Dermis microvascular lymphatic vessel endothelial cell (primary cell): ENCODE measurements around the gene SLC43A2. TPM values are rescaled to one million over a fixed set of nuclear protein-coding genes. Genes with fewer than 3 reads are reported as not detected.
"Not testable (repeated sequence)": the region's sequence is repeated elsewhere in the genome, so short reads cannot be mapped to it uniquely, and the experiment has no call there.

ENCODE experiments used
- DNase-seq, 2 donors: peaks; one replicate each; pipeline versions ENCODE4 v3.0.0 to v3.0.0-alpha.2; 2010; ENCODE audit warnings: low read depth in 2 of 2
- total RNA-seq: library from RNA; depleted of rRNA; stranded (reverse); fragments of >200 nt; gene quantifications from 2 replicates; pipeline ENCODE4 v1.2.1, GENCODE V29; 2014

Gene SLC43A2
- total RNA-seq: 19.4 and 36.0 TPM in 2 replicates

GRCh38 chr17:1627982-1628855 lies at the start of gene SLC43A2:
Gene SLC43A2, minus strand, starts transcription at chr17:1628834. Its CDS starts 960 bp downstream, at chr17:1627874.
- peak in 1 of 2 donors; percentile 90 for DNase-seq

DNA sequence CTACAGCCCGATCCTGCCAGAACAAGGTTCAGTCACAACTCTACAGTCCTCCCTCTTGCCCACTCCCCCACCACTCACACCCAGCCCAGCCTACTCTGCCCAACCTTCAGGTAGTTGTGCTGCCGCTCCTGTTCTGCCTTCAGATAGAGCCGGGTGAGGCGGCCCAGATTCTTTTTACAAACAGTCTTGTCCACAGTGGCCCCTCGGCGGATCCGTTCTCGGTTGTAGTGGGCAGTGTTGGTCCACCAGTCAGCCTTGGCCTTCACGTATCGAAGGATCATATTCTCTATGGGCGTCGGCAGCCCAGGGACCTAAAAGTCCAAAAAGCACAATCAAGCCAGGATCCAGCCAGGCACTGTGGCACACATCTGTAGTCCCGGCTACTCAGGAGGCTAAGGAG lies 47.8 kb upstream of the SLC43A2 start:
- no peak for DNase-seq

DNA sequence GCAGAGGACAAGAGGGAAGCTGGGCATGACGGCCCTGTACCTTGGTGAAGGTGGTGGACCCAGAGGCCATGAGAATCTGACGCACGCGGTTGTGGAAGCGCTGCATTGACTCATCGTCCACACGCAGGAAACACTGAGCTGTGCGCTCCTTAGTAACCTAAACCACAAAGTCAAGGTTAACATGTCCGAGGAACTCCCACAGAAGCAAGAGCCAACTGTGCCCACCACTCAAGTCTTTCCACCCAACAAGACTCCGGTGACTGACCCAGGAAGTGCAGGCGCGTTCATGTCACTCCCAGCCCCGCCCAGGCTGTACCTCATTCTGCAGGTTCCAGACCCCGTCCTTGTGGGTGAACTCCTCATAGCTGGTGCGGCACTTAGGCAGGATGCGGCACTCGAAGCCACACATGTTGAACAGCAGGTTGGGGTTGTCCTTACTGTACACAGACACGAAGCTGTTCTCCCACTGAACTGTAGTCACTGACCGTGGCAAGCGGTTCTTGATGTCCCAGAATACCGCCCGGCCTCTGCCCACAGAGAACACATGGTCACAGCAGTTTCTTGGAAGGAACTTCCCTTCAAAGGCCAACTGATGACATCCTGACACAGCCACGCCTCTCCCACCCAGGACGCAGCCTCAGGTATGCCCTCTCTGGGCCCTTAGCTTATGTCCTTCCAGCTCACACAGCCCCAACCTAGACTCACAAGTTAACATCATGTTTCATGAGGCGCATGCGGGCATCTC lies 44.6 kb upstream of the SLC43A2 start:
- no peak for DNase-seq

DNA sequence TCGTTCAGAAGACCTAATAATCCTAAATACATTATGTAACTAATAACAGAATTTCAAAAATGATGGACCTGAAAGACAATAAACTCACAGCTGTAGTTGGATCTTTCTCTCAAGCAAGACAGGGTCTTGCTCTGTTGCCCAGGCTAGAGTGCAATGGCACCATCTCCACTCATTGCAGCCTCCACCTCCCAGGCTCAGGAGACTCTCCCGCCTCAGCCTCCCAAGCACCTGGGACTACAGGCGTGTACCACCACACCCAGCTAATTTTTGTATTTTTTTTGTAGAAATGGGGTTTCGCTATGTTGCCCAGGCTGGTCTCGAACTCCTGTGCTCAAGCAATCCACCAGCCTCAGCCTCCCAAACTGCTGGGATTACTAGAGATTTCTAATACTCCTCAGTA lies 35.3 kb upstream of the SLC43A2 start:
- not testable (repeated sequence) for DNase-seq

- DNase-seq: no peak
Observed at GRCh38 chr17:1661045-1661444, 32.4 kb upstream of the SLC43A2 start.

DNA sequence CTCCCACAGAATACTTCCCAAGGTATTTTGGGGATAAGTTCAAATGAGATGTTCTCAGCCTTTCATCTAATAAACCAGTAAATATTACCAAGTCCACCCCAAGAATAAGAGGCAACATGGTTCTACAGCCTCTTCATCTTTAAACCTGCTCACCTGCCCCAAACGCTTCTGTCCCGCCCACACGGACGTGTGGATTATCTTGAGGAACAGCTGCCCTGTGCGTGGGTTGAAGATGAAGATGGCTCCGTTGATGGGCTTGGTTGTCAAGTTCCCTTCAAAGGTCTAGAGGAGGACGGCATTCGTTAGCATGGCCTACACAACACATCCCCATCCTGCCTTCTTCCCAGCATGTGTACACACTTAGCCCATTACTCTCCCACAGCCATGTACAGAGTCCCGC lies 29.5 kb upstream of the SLC43A2 start:
- no peak for DNase-seq

GRCh38 chr17:1653735-1654134 lies 25.1 kb upstream of the SLC43A2 start:
- DNase-seq: no peak

- DNase-seq: not testable (repeated sequence)
Observed at GRCh38 chr17:1652794-1653193, 24.2 kb upstream of the SLC43A2 start.

DNA sequence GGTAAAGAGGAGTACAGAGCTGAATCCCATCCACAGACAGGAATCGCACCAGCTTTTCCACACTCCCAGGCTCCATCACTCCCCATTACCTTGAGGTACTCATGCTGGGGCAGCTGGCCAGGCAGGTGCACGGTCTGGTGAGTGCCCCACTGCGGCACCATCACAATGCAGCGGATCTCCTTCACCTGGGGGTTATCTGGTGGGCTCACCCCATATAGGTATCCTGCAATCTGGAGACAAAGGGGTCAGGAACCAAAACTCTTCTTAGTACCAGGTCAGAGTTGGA lies 22.9 kb upstream of the SLC43A2 start:
- no peak for DNase-seq

DNA sequence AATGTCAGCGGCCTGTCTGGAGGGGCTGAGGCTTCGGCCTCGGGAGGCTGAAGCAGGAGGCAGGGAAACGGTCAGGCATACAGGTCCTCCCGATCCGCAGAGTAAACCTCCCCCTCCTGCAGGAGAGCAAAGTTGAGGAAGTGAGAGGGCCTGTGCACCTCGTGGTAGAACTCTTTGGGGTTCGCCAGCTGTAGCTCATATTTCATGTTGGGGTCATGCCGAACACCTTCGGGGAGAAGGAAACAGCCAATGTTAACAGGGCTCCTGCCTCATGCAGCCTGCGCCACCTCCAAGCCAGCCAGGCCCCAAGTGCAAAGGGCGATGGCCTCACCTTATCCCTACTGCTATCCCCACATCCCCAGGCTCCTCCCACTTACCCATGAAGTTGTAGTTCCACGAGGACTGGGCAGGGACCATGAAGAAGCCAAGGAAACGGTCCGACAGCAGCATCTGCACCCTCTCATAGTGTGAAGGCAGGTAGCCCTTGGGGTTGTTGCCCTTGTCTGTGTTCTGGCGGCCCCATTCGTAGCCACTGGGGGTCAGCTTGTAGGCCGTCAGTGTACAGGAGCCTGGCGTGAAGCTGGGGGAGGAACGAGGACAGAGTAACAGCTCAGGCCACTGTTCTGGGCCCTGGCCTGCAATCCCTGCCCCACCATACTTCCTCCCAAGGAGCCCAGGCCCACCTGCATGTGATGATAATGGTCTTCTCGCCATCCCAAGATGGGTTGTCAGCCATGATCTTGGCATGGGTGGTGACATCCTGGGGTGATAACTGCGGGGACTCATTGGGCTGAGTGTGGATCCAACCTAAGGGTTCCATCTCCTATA lies 22.3 kb upstream of the SLC43A2 start:
- no peak for DNase-seq

DNA sequence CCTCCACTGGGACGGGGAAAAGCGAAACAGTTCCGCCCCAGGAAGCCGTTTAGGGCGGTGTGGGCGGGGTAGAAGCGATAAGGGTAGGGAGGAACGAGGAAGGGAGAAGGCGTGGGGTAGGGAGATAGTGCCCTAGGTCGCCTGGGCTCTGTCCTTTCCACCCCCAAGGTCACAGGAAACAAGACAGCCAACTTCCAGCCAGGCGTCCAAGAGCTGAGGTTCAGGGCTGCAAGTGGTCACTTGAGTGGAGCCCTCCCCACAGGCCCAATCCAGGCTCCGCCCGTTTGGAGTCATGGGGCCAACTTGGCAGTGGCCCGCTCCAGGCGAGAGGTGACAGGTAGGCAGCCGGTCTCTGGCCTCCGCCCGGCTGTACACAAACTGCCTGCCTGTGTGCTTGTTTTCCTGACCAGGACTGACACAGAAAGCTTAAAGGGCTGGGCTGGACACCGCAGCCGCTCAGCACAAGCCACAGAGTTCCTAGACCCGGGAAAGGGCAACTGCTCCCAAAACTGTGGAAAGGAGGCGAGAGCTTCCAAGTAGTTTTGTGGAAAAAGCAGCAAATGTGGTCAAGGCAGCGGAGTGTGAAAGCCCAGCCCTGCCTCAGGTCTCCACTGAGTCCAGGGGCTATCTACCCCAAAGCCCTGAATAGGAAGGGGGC lies 21.3 kb upstream of the SLC43A2 start, which contains the start of gene RILP:
TSS of gene RILP (minus strand) at position 23 of the 658 bp plus-strand sequence. CDS start 62 bp downstream, outside the sequence.
- peak; percentile 73 to 76 for DNase-seq

- DNase-seq: peak; percentile 94 to 96
Observed at GRCh38 chr17:1648963-1649843, 20.6 kb upstream of the SLC43A2 start.

- DNase-seq: peak in 1 of 2 donors; percentile 30
Observed at GRCh38 chr17:1648173-1648962, 19.7 kb upstream of the SLC43A2 start.

GRCh38 chr17:1647802-1648171 lies 19.2 kb upstream of the SLC43A2 start:
- DNase-seq: no peak

GRCh38 chr17:1646199-1646875 lies 17.7 kb upstream of the SLC43A2 start:
- DNase-seq: no peak

DNA sequence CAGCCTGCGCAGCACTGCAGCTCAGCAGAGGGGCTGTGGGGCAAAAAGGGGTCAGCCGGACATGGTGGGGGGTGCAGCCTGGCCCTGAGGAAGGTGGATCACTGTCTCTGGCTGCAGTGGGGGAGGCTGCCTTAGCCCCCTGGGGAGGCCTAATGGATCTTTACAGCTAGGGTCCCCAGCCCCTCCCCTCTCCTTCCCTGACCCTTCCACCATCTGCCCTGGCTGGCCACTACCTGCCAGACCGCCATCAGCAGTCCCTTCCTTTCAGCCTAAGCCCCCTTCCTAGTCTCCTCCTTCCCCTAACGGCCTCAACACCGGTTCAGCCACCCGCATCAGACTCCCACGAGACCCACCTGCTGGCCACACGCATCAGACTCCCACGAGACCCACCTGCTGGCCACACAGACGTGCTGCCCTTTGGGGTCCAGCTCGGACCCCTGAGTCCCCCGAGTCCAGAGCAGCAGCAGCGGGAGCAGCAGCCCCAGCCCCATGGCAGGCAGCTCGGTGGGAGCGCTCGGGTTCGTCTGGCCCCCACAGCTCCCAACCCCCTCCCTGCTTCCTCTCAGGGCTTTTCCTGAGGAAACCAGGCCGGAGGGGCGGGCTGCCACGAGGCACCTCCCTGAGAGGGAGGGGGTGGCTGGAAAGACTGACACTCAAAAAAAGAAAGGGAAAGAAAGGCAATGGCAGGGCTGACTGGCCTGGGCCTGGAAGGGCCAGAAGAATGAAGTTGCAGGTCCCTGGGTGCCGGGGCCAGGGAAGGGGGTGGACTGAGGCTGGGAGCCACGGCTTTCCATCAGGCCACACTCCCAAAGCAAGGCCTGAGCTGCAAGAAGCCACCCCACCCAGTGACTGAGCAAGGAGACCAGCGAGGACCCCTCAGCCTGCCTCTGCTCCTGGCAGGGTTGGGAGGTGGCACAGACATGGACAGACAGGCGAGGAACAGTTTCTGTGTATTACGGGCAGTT lies 16.9 kb upstream of the SLC43A2 start, which contains the start of gene SCARF1:
TSS of gene SCARF1 (minus strand) at position 526 of the 965 bp plus-strand sequence. CDS start at position 491, 35 bp downstream.
- DNase-seq: peak; percentile 77 to 89

DNA sequence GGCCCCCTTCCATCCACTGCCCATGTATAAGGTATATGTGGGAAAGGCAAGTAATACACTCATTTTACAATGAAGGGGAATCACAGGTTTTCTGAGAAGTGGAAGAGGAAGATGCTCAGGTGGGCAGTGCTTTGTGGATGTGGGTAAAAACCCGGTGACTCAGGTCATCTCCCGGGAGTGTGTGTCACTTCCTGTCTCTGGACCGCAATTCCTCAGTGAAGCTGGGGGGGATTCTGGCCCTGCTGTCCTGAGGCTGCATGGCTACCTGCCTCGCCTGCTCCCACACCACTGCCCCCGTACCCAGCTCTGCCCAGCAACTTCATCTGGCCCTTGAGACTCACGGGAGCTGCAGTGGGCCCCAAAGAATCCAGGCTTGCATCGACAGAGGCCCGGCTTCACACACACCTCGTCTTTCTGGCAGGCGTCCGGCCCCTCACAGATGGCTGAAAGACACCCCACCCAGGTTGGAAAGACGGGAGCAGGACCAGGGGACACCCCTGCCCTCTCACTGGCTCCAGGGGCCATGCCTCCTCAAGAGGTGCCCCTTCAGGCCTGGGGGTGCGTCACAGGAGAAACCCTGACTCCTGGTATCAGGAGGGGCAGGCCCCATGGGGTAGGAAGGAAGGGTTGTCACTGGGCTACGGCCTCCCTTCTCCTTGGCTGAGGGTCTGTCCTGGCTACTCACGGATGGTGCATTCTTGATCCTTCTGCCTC lies 16.0 kb upstream of the SLC43A2 start:
- peak in 1 of 2 donors; percentile 81 for DNase-seq
